ENCODE results near the gene EGR1.

Gene EGR1

DNA sequence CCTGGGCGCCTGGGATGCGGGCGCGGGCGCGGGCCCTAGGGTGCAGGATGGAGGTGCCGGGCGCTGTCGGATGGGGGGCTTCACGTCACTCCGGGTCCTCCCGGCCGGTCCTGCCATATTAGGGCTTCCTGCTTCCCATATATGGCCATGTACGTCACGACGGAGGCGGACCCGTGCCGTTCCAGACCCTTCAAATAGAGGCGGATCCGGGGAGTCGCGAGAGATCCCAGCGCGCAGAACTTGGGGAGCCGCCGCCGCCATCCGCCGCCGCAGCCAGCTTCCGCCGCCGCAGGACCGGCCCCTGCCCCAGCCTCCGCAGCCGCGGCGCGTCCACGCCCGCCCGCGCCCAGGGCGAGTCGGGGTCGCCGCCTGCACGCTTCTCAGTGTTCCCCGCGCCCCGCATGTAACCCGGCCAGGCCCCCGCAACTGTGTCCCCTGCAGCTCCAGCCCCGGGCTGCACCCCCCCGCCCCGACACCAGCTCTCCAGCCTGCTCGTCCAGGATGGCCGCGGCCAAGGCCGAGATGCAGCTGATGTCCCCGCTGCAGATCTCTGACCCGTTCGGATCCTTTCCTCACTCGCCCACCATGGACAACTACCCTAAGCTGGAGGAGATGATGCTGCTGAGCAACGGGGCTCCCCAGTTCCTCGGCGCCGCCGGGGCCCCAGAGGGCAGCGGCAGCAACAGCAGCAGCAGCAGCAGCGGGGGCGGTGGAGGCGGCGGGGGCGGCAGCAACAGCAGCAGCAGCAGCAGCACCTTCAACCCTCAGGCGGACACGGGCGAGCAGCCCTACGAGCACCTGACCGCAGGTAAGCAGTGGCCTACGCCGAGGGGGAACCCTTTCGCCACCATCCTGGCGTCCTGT, at the start of gene EGR1:
TSS of gene EGR1 (plus strand) at position 219 of the 864 bp plus-strand sequence. CDS start at position 502, 283 bp downstream.
- peak; percentile 89 for DNase-seq (ENCODE audit: low read depth)

DNA sequence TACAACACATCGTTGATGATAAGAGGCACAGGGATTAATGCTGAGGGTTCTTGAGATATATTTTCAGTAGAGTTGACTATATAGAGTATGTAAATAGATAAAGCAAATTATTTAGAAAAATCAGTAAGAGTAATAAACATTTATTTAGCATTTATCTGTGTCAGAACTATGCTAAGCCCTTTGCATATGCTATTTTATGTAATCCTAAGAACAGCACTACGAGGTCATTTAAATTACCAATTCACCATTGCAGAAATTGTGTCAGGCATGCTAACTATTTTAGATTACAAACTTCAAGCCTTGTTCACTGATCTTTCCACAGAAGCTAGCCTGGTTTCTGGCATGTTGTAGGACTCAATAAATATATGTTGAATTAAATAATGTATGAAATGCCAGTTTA, 46.8 kb upstream of the EGR1 start:
- no peak for DNase-seq (ENCODE audit: low read depth)

DNA sequence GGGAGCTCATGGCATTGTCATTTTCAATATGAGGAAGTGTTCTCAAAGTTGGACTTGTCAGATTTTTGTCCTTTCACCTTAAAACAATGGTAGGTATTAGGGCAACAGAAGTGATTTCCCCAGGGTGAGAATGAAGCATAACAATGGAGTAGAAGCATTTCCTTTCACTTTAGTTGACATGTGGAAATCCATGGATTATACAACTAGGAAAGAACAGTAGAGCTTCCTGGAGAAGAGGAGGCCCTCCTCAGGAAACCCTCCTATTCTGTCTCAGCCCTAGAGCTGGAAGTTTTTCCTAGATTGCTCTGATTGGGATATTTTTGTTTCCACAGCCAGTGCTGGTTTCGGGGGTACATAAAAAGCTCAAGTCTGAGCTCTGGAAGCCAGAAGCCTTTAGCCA, 40.2 kb upstream of the EGR1 start:
- no peak for DNase-seq (ENCODE audit: low read depth)

DNA sequence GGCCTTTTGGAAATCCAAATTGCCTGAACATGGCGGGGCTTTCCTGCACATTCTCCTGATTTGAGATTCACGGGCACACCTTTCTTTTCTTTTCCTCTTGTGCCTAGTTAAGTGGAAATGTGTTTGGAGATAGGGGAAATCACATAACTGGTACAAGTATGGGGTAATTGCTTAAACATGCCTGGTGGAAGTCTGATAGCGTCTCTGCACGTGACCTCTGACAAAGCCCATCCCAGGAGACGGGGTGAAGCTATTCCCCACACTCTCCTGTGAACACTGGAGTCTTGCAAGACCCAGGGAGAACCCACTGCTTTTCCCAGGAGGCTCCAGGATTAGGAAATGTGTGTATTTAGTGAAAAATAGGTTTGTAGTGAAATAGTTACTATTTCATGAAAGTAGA, 29.3 kb upstream of the EGR1 start:
- DNase-seq (ENCODE audit: low read depth) = no peak

DNA sequence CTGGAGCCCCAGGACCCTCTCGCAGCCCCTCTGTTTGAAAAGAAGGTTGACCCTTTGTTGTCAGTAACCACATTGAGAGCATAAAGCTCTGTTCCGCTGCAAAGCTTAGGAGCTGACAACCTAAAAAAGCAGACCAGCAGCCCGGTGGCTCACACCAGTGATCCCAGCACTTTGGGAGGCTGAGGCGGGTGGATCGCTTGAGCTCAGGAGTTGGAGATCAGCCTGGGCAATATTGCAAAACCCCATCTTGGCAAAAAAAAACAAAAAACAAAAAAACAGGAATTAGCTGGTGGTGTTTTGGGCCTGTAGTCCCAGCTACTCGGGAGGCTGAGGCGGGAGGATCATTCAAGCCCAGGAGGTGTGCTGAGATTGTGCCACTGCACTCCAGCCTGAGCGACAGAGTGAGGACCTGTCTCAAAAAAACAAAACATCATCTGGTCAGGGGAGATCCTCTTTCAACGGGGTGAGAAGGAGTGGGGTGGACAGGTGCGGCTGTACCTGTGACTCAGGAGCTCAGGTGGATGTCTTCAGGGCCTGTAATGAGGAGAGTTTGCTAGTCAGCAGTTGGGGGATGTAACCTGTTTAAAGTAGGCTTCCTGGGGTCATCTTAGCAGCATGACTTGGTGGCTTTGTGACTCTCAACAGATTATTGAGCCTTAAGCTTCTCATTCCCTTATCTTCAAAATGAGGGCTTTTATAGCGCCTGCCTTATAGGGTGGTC, 27.1 kb upstream of the EGR1 start:
- DNase-seq (ENCODE audit: low read depth) = no peak

DNA sequence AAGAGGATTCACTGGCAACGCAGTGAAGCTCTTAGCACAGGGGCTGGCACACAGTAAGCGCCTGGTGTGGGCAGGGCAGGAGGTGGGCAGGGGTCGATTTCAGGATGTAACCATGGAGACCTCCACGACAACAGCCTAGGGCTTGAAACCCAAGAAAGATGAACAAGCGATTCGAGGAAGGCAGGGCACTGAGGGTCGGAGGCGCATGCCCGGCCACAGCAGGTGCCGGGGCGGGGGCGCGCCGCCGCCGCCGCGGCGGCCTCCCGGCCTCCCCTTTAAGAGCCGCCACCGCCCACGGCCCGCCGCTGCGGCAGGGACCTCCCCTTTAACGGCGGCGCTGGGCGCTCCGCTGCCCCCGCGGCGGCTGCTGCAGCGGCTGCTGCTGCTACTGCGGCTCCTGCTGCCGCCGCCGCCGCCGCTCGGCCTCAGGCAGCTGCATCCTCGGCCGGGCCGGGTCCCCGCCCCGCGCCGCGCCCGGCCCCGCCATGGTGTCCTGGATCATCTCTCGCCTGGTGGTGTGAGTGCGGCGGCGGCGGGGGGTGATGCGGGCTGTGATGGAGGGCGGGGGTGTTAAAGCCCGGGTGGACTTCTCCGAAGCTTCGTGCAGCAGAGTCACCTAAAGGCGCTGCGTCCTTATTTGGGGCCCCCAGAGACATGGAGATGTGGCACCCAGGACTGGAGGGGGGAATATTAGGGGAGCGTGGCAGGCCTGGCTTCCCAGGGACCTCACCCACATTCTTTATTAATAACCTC, 26.4 kb upstream of the EGR1 start, which contains the start of gene REEP2:
TSS of gene REEP2 (plus strand) at position 334 of the 753 bp plus-strand sequence. CDS start at position 486, 152 bp downstream.
- DNase-seq (ENCODE audit: low read depth) = peak; percentile 42

DNA sequence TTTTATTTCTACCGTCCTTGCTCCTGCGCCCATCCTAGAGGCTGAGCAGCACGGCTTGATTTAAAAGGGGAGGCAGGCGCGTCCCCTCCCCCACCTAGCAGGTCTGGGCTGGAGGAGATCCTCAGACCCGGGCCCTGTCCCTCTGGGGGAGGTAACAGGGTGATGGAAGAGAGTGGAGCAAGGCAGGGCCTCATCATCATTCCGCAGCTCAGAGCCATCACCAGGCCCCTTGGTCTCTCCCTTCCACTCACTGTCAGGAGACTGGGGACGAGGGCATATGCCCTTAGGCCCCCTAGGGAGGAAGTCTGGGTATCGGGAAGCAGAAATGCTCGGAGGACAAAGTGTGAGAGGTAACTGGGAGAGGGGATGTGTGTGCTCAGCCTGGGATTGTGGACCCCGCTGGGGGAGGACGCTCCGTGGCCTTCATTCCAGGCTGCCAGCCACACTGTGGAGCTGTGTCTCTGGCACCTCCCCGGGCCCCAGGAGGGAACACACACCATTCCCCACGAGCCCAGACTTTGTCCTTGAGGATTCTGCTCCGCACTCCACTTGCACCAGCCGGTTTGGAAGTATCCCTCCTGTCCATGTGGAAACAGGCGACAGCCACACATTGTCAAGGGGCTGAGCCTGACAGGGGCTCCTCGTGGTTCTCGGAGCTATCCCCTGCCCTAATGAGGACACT, 25.7 kb upstream of the EGR1 start:
- DNase-seq (ENCODE audit: low read depth) = no peak

DNA sequence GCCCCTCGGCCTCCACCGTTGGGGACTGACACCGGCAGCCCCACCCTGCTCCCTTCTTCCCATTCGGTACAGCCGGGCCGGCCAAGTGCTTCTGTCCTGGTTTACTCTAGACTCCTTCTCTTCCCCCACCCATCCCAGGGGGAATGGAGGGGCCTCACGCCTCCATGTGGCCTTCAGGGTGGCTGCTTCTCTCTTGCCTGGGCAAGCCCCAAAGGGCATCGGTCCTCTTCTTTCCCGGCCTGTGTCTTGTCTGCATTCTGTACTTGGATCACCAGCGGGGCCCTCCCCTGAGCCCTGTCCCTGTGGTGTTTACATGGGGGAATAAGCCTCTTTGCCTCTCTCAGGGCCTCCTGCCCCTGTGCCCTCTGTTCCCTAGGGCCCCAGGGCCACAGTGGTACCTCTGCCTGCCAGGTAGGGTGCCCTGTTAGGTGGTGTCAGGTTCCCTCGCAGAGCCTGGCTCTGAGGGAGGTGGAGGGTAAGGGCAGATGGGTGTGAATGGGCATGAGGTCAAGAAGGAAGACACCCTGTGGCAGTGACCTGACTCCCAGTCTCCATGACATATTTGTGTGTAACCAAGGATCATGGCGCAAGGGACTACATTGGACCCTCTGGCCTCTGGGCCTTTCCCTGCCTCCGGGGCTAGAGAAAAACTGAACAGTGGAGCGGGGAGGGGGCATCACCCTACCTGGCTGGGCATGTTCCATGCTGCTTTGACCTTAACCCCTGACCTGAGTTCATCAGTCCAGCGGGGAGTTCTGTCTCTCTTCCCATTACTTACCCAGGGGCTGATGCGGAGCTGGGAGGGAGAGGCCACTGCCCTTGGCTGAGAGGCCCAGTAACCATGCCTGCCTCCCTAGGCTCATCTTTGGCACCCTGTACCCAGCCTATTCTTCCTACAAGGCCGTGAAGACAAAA, 24.9 kb upstream of the EGR1 start:
- DNase-seq (ENCODE audit: low read depth) = no peak

DNA sequence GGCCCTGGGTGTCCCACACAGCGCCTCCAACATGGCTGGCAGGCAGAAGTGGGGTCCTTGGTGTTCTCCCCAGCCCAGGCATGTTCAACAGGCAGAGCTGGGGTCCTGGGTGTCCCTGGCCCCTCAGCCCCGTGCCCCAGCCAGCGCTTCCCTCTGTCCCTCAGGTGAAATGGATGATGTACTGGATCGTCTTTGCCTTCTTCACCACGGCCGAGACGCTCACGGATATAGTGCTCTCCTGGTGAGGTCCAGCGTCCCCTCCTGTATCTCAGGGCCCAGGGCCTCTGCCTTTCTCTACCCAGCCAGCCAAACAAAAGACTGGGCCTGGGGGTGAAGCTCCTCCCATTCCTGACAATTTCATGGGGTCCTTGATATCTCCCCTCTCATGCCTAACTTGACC, 24.1 kb upstream of the EGR1 start:
- DNase-seq (ENCODE audit: low read depth) = no peak

DNA sequence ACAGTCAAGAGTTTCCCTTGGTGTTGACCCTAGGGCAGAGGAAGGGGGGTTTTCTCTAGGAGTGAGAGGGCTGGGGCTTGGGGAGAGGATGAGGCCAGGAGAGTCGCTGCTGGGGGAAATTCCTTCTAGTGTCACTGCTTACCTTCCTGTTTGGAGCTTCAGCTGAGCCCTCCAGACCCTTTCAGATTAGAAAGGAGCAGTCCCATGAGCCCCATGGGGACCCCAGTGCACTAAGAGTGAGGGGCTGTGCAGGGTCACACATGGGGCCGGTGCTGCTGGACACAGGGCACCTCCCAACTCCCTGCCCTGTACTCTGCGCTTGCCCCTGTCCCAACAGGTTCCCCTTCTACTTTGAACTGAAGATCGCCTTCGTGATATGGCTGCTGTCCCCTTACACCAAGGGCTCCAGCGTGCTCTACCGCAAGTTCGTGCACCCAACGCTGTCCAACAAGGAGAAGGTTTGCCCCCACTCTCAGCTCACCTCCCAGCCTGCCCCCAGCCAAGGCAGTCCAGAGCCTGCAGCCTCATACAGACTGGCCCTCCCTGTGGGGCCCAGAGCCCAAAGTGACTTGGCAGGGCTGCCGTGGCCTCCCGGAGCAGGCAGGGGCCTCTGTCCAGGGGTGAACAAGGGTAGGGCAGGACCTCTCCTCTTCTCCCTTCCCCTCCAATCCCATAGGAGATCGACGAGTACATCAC, 21.1 kb upstream of the EGR1 start:
- no peak for DNase-seq (ENCODE audit: low read depth)

DNA sequence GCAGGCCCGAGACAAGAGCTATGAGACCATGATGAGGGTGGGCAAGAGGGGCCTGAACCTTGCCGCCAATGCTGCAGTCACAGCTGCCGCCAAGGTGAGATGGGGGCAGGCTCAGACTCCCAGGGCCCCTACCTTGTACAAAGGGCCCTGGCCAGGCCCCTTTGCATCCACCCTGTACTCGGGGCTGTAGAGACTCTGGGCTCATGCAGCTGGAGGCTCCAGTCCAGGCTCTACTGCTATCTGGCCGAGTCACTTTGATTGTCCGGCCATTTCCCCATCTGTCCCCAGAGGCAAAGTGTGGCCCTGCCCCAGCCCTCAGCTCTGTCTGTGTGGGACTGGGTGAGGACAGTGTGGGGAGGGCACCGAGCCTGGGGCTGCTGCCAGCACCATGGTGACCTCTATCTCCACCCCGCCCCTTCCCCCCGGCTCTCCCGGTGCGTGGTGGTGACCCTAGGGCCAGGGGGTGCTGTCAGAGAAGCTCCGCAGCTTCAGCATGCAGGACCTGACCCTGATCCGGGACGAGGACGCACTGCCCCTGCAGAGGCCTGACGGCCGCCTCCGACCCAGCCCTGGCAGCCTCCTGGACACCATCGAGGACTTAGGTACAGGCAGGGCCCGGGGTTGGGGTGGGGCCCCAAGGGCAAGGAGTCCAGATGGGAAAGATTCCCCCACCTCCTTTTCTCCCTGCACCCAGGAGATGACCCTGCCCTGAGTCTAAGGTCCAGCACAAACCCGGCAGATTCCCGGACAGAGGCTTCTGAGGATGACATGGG, 20.3 kb upstream of the EGR1 start:
- DNase-seq (ENCODE audit: low read depth) = no peak

DNA sequence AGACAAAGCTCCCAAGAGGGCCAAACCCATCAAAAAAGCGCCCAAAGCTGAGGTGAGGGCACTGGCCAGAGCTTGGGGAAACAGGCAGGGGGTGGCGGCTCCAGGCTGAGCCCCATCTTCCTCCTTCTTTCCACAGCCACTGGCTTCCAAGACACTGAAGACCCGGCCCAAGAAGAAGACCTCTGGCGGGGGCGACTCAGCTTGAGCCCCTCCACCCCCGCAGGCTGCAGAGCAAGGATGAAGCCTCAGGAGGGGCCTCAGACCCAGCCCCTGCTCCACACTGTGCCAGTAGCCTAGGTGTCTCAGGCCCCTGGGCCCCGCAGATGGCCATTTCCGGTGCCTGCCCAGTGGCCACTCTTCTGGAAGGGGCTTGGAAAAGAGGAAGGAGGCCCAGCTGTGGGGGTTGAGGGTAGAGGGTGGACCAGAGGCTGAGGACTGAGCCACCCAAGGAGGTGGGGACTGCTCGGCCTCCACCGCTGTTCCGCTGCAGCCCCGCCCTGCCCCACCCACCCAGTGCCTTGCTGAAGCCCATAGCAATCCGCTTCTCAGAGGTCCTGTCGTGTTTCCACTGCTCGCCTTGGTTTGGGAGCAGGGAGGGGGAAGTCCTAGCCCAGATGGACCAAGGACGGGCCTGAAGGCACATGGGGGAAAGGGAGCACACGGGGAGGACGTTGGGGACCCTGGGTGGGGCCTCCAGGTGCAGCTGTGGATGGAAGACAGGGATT, 19.6 kb upstream of the EGR1 start:
- no peak for DNase-seq (ENCODE audit: low read depth)

DNA sequence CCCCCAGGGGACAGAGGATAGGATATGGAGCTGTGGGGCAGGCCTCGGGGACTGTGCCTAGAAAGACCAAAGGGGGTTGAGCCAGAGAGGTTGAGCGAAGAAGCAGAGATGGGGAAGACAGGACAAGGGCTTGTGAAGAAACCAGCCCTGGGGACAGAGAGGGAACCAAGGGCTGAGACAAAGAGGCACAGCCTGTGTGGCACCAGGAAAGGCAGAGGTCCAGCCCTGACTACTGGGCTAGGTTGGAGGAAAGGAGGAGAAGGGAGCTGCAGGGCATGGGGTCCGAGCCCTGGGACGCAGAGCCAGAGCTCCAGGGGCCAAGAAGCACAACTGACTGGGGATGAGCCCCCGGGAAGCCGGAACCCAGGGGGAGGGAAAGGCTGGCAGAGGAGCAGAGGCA, 17.2 kb upstream of the EGR1 start:
- no peak for DNase-seq (ENCODE audit: low read depth)

DNA sequence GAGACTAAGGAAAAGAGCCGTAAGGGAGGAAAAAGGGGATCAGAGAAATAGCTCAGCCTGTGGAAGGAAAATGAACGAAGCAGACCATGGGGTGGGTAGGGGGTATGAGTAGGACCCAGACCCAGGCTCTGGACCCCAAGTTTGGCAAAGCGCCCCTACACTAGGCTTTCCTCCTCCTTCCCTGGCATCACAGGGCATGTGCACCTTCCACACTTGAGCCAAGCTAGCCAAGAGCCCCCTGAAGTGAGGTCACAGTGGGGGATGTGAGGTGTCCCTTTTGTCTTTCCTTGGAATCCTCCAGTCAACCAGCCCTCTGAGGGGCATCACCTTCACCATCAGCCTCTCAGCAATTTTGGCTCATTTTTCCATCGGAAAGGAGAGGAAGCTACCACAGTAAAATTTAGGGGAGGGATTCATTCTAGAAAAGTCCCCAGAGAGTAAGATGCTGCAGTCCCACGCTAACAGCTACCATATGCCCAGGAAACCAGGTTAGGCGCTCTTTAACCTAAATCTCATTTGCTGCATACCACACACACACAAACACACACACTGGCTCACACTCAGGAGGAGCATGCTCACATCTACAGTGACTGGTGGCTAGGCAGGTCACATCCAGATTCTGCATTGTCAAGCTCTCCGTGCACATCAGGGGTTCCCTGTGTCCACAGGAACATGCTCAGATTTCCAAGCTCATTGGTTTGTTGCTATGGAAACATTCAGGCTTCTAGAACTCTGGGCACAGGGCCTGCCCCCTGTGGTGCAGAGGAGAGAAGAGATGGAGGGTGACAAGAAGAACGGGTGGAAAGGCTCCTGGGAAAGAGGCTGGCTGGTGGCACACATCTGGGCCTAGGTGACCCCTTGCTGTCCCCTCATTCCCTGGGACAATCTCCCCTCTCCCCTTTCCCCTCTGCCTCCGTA, 16.5 kb upstream of the EGR1 start:
- DNase-seq (ENCODE audit: low read depth) = no peak

DNA sequence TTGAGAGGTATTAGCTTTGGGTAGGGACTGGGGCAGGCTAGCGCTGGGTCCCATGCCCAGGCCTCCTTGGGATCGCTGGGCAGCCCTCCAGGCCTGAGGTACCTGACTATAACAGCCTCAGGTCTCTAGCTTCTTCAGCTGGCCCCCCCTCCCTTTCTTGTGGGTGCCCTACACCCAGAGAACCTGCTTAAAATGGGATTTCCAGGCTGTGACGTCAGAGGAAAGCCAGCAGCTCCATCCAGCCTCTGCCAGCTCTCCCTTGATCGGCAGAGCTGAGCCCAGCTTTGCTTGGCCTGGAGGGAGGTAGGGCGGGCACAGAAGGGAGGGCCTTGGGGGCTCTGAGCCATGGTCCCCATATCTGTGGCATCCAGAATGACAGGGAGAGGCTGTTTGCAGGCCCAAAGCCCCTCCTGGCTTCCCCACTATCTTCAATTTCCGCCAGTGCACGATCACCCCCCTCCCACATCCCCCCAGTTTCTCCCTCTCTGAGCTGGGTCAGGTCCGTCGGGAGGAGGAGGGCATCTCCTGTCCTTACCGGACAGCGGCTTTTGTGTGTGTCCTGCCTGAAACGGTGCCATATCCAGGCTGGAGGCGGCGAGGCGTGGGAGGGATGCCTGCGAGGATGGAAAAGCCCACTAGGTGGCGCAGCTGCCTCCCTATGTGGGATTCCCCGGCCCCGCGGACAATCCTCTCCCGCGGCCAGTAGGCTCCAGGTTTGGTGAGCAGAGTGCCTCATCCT, 15.6 kb upstream of the EGR1 start:
- DNase-seq (ENCODE audit: low read depth) = peak; percentile 70

DNA sequence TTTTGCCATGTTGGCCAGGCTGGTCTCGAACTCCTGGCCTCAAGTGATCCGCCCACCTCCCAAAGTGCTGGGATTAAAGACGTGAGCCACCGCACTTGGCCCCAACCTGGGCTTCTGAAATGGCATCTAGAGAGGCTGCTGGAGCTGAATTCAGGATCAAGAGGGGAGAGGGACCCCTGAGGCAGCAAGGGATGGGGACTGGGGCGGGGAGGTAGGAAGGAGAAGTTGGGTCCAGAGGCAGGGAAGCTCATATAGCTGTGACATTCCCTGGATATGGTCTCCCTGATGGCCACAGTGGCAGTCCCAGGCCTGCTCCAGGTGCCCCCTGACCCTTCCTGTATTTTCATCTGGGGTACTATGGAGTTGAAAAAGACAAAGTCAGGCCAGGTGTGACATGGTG, 14.3 kb upstream of the EGR1 start:
- DNase-seq (ENCODE audit: low read depth) = no peak

DNA sequence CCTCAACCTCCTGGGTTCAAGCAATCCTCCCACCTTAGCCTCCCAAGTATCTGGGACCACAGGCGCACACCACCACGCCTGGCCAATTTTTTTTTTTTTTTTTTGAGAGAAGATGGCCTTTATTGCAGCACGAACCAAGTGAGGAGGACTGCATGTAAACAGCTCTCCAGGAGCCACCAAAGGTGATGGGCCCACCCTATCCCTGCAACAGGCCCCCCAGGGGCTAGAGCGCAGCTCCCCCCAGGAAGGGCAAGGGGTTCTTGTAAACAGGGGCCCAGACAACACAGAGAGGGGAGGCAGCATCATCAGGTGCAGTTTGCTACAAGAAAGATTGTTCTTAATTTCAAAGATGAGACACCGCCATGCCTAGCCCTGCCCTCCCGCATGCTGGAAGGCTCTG, 12.6 kb upstream of the EGR1 start:
- DNase-seq (ENCODE audit: low read depth) = no peak

Data from activated T-cell treated with anti-CD3 and anti-CD28 coated beads for 1 hour (primary cell).